ENCODE data around the gene SPATS2.
"Not testable (repeated sequence)": the region's sequence is repeated elsewhere in the genome, so short reads cannot be mapped to it uniquely, and the experiment has no call there.

SPATS2 gene

GRCh38 chr12:49357103-49357678 is 10.1 kb upstream of the SPATS2 start:
- DNase-seq, result no peak

GRCh38 chr12:49358483-49359141 is 8.7 kb upstream of the SPATS2 start:
- DNase-seq, result peak; percentile 60

- no peak for DNase-seq
Measured at GRCh38 chr12:49359671-49360070, 7.6 kb upstream of the SPATS2 start.

GRCh38 chr12:49362077-49362476 is 5.2 kb upstream of the SPATS2 start:
- DNase-seq, result no peak

- DNase-seq, result no peak
Measured at GRCh38 chr12:49364989-49365388, 2.3 kb upstream of the SPATS2 start.

- DNase-seq, result no peak
Measured at GRCh38 chr12:49365542-49365941, 1.7 kb upstream of the SPATS2 start.

- no peak for DNase-seq
Measured at GRCh38 chr12:49366096-49366651, 1.1 kb upstream of the SPATS2 start.

GRCh38 chr12:49366652-49367380 is 446 bp upstream of the SPATS2 start:
- DNase-seq, result peak; percentile 94

GRCh38 chr12:49368240-49368600 is 958 bp downstream of the SPATS2 start:
- no peak for DNase-seq

- peak; percentile 12 for DNase-seq
Measured at GRCh38 chr12:49369411-49370145, 2.3 kb downstream of the SPATS2 start.

- no peak for DNase-seq
Measured at GRCh38 chr12:49370539-49370938, 3.3 kb downstream of the SPATS2 start.

GRCh38 chr12:49375406-49375805 is 8.1 kb downstream of the SPATS2 start:
- DNase-seq, result no peak

- DNase-seq, result no peak
Measured at GRCh38 chr12:49377386-49377785, 10.1 kb downstream of the SPATS2 start.

GRCh38 chr12:49380184-49380583 is 12.9 kb downstream of the SPATS2 start:
- not testable (repeated sequence) for DNase-seq

- DNase-seq, result no peak
Measured at GRCh38 chr12:49388682-49389386, 21.6 kb downstream of the SPATS2 start.

- DNase-seq, result no peak
Measured at GRCh38 chr12:49389387-49389703, 22.1 kb downstream of the SPATS2 start.

GRCh38 chr12:49397000-49397399 is 29.7 kb downstream of the SPATS2 start:
- DNase-seq, result no peak

GRCh38 chr12:49400304-49400703 is 33.0 kb downstream of the SPATS2 start:
- no peak for DNase-seq

- no peak for DNase-seq
Measured at GRCh38 chr12:49403971-49404450, 36.7 kb downstream of the SPATS2 start.

GRCh38 chr12:49404956-49405355 is 37.7 kb downstream of the SPATS2 start:
- no peak for DNase-seq

GRCh38 chr12:49410818-49411217 is 43.6 kb downstream of the SPATS2 start:
- DNase-seq, result no peak

GRCh38 chr12:49413010-49413409 is 45.7 kb downstream of the SPATS2 start:
- no peak for DNase-seq

GRCh38 chr12:49413796-49414195 is 46.5 kb downstream of the SPATS2 start:
- DNase-seq, result no peak

Measured in GDM1 (cell line).